ENCODE measurements around the gene SCAMP2. TPM values are rescaled to one million over a fixed set of nuclear protein-coding genes. Genes with fewer than 3 reads are reported as not detected.

SCAMP2 gene
- total RNA-seq, 1 donor = 67.6 TPM

GRCh38 chr15:74800559-74801094 is 72.5 kb downstream of the SCAMP2 start:
- DNase-seq (ENCODE audit: low read depth in 2 of 3, low spot score in 2 of 3) = no peak

GRCh38 chr15:74799856-74800558 is 73.2 kb downstream of the SCAMP2 start:
- peak in 2 of 3 donors; percentile 85 to 89 for DNase-seq (ENCODE audit: low read depth in 2 of 3, low spot score in 2 of 3)

GRCh38 chr15:74799255-74799855 is 73.8 kb downstream of the SCAMP2 start:
- no peak for DNase-seq (ENCODE audit: low read depth in 2 of 3, low spot score in 2 of 3)

DNA sequence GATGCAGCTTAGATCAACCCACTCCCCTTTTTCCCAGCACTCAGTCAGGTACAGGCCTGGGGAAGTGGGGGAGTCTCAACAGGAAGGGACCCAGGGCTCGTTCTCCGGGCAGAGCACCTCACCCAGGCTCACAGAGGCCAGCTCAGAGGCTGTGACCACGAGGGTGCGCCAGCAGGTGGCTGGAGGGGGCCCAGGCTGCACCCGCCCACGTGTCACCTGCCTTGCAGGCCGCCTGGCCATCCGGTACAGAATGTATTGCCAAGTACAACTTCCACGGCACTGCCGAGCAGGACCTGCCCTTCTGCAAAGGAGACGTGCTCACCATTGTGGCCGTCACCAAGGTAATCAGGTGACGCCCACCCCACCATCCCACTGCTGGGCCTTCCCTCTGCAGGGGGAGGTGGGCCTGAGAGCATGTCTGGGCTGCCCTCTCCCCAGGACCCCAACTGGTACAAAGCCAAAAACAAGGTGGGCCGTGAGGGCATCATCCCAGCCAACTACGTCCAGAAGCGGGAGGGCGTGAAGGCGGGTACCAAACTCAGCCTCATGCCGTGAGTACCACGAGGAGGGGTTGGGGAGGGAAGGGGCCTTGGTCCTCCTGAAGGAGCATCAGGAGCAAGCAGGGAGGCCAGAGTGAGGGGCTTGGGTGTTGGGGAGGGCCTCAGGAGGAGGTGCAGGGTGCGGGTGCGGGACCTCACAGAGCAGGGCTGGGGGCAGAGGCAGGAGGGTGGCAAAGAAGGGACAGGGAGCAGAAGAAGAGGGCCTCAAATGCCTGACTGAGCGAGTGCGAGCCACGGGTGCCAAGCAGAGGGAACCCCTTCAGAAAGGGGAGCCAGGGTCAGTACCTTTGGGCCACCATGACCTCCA is 74.5 kb downstream of the SCAMP2 start:
- DNase-seq (ENCODE audit: low read depth in 2 of 3, low spot score in 2 of 3) = no peak

- no peak for DNase-seq (ENCODE audit: low read depth in 2 of 3, low spot score in 2 of 3)
Observed at GRCh38 chr15:74795966-74796625, 77.1 kb downstream of the SCAMP2 start.

DNA sequence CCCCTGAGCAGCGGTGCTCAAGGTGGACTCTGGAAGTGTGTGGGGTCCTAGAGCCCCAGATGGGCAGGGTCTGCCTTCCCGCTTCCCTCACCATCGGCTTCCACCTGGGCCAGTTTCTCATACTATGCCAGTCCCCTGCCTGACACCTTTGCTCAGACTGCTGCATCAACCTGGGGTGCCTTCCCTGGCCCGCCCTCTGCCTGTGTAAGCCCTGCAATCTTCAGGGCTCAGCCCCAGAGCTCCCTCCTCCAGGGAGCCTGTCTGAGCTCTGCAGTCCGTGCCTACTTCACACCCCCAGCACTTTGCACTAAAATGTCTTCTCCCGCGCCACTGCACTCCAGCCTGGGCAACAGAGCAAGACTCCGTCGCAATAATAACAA is 78.2 kb downstream of the SCAMP2 start:
- DNase-seq (ENCODE audit: low read depth in 2 of 3, low spot score in 2 of 3) = no peak

GRCh38 chr15:74794248-74794969 is 78.8 kb downstream of the SCAMP2 start:
- DNase-seq (ENCODE audit: low read depth in 2 of 3, low spot score in 2 of 3) = no peak

Small RNAs within 50 kb of the gene (small RNA-seq; reads per million reads assigned to genes)
- not detected for gene CPLX3
- 7.3 reads per million, percentile 90 among the genes with 10 or more reads in this experiment for gene MIR6882

Other genes with a start within 250 kb of the SCAMP2 start
- 19.4 TPM for gene EDC3, start 177.3 kb downstream of the SCAMP2 start, total RNA-seq
- gene CYP1A1, start 147.8 kb downstream of the SCAMP2 start, total RNA-seq = 0.27 TPM
- gene CYP1A2, start 124.5 kb downstream of the SCAMP2 start, total RNA-seq = not detected
- 118 TPM for gene CSK, start 91.3 kb downstream of the SCAMP2 start, total RNA-seq
- gene LMAN1L, start 60.5 kb downstream of the SCAMP2 start, total RNA-seq = 0.27 TPM
- gene CPLX3, start 46.7 kb downstream of the SCAMP2 start, total RNA-seq = not detected
- gene ULK3, start 30.2 kb downstream of the SCAMP2 start, total RNA-seq = 69.7 TPM
- gene MPI, start 16.7 kb upstream of the SCAMP2 start, total RNA-seq = 77.3 TPM
- 58.4 TPM for gene FAM219B, start 33.5 kb upstream of the SCAMP2 start, total RNA-seq
- gene COX5A, start 64.7 kb upstream of the SCAMP2 start, total RNA-seq = 47.9 TPM
- 3.2 TPM for gene RPP25, start 83.4 kb upstream of the SCAMP2 start, total RNA-seq
- gene SCAMP5, start 122.2 kb upstream of the SCAMP2 start, total RNA-seq = 4.8 TPM
- 36.9 TPM for gene PPCDC, start 150.2 kb upstream of the SCAMP2 start, total RNA-seq